ENCODE data around the gene ADAM17. TPM values are rescaled to one million over a fixed set of nuclear protein-coding genes. Genes with fewer than 3 reads are reported as not detected.

The ADAM17 gene
- total RNA-seq, 2 donors from 2014 or later, result 49.1 to 50.4 TPM

DNA sequence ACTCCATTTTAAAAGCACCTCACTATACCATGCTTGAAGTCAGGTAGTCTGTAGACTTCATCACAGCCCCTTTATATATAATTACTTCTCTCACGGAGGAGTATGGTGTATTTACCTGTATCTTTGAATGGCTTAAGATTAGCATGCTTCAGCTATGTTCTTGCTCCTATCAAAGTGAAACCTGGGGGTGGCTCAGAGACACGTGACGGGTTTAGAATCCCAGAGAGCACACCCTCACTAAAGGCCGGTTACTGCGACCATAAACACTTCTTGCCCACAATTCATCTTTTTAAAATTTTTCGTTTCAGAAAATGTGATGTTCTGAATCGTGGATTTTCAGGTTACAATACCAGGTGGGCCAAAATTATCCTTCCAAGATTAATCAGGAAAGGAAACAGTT, 77.7 kb downstream of the ADAM17 start:
- Histone ChIP-seq H3K27me3 (ENCODE audit: control insufficient read depth, insufficient read depth, low read length, poor library complexity, severe bottlenecking) (no peaks in the 10 kb centered on the region), H3K27ac (ENCODE audit: low read depth, low read length) (no peak overlapping the region), H3K9ac (ENCODE audit: extremely low read depth, low read length, poor library complexity, severe bottlenecking) (no peak overlapping the region), H3K9me3 (ENCODE audit: control insufficient read depth, low read length) (peaks cover 16% of the 10 kb centered on the region), H3K4me3 (ENCODE audit: low read length) (no peak overlapping the region), H3K36me3 (ENCODE audit: control insufficient read depth, insufficient read depth, low read length) (peaks cover 43% of the 10 kb centered on the region), H3K4me1 (ENCODE audit: control insufficient read depth, insufficient read depth, low read length) (no peaks in the 10 kb centered on the region)
- H3K27me3 Mint-ChIP-seq (ENCODE audit: insufficient read depth), result no peaks in the 10 kb centered on the region
- H3K4me3 Mint-ChIP-seq, result no peak overlapping the region
- no peak for TF ChIP-seq CTCF (conservative IDR thresholded peaks at IDR 0.05)
- no peak overlapping the region for H3K27ac Mint-ChIP-seq
- H3K36me3 Mint-ChIP-seq (ENCODE audit: low read depth), result peaks cover 54% of the 10 kb centered on the region
- H3K4me1 Mint-ChIP-seq, result peaks cover 18% of the 10 kb centered on the region
- WGBS, 2 experiments (ENCODE audit: insufficient coverage in 1 of 2, insufficient read length in 1 of 2), result 93 to 95% methylated on average over 7 of the region's 7 CpGs
- H3K9me3 Mint-ChIP-seq, result peaks cover 15% of the 10 kb centered on the region
- DNase-seq, result no peak

GRCh38 chr2:9474361-9475057, 81.1 kb downstream of the ADAM17 start, which contains the start of gene IAH1:
IAH1 (plus strand) TSS chr2:9474551; CDS start chr2:9474567, 16 bp downstream.
- WGBS, 2 experiments (ENCODE audit: insufficient coverage in 1 of 2, insufficient read length in 1 of 2), result 41 to 58% methylated on average over 18 to 91 of the region's 91 CpGs
- peak within 1 kb of the TSS; percentile 83 for H3K27ac Mint-ChIP-seq
- peaks cover 43% of the 10 kb centered on the region for H3K36me3 ChIP-seq (ENCODE audit: control insufficient read depth, insufficient read depth, low read length)

GRCh38 chr2:9473985-9474360, 81.7 kb downstream of the ADAM17 start:
- peaks cover 50% of the 10 kb centered on the region for H3K36me3 Mint-ChIP-seq (ENCODE audit: low read depth)
- no peak overlapping the region for H3K27ac Mint-ChIP-seq
- H3K4me3 Mint-ChIP-seq, result peak overlapping the region; percentile 70
- H3K27me3 Mint-ChIP-seq (ENCODE audit: insufficient read depth), result no peaks in the 10 kb centered on the region
- Histone ChIP-seq H3K4me3 (ENCODE audit: low read length) (no peak overlapping the region), H3K9ac (ENCODE audit: extremely low read depth, low read length, poor library complexity, severe bottlenecking) (no peak overlapping the region), H3K4me1 (ENCODE audit: control insufficient read depth, insufficient read depth, low read length) (no peaks in the 10 kb centered on the region), H3K9me3 (ENCODE audit: control insufficient read depth, low read length) (peaks cover 16% of the 10 kb centered on the region), H3K27me3 (ENCODE audit: control insufficient read depth, insufficient read depth, low read length, poor library complexity, severe bottlenecking) (no peaks in the 10 kb centered on the region), H3K36me3 (ENCODE audit: control insufficient read depth, insufficient read depth, low read length) (peaks cover 46% of the 10 kb centered on the region), H3K27ac (ENCODE audit: low read depth, low read length) (no peak overlapping the region)
- H3K9me3 Mint-ChIP-seq, result peaks cover 15% of the 10 kb centered on the region
- no peak for TF ChIP-seq CTCF (conservative IDR thresholded peaks at IDR 0.05)
- H3K4me1 Mint-ChIP-seq, result peaks cover 18% of the 10 kb centered on the region
- 92 to 95% methylated on average over 9 to 39 of the region's 39 CpGs for WGBS, 2 experiments (ENCODE audit: insufficient coverage in 1 of 2, insufficient read length in 1 of 2)
- no peak for DNase-seq

More at GRCh38 chr2:9474361-9475057, 81.1 kb downstream of the ADAM17 start, which contains the start of gene IAH1:
- Mint-ChIP-seq H3K4me1 (peaks cover 18% of the 10 kb centered on the region), H3K9me3 (peaks cover 15% of the 10 kb centered on the region), H3K36me3 (ENCODE audit: low read depth) (peaks cover 51% of the 10 kb centered on the region), H3K27me3 (ENCODE audit: insufficient read depth) (no peaks in the 10 kb centered on the region), H3K4me3 (peak within 1 kb of the TSS; percentile 70)
- no peak within 1 kb of the TSS for H3K9ac ChIP-seq (ENCODE audit: extremely low read depth, low read length, poor library complexity, severe bottlenecking)
- no peaks in the 10 kb centered on the region for H3K27me3 ChIP-seq (ENCODE audit: control insufficient read depth, insufficient read depth, low read length, poor library complexity, severe bottlenecking)
- peak within 1 kb of the TSS; percentile 70 for H3K4me3 ChIP-seq (ENCODE audit: low read length)
- H3K27ac ChIP-seq (ENCODE audit: low read depth, low read length), result no peak within 1 kb of the TSS
- no peak for TF ChIP-seq CTCF (conservative IDR thresholded peaks at IDR 0.05)
- peaks cover 16% of the 10 kb centered on the region for H3K9me3 ChIP-seq (ENCODE audit: control insufficient read depth, low read length)
- H3K4me1 ChIP-seq (ENCODE audit: control insufficient read depth, insufficient read depth, low read length), result no peaks in the 10 kb centered on the region
- peak; percentile 73 for DNase-seq

Data from endodermal cell (in vitro differentiated cells).